GM12878 (cell line): ENCODE data around the gene KRI1. TPM values are rescaled to one million over a fixed set of nuclear protein-coding genes. Genes with fewer than 3 reads are reported as not detected.

Experiments used
- ASH2L ChIP-seq: fragments of 300-600, 200-600 bp; sonication (generic); IDR thresholded peaks from 2 replicates; pipeline ENCODE4 v1.6.1; 2017; ENCODE audit warnings: low read depth, mild to moderate bottlenecking, borderline replicate concordance
- BCL3 ChIP-seq: IDR thresholded peaks from 2 replicates; pipeline ENCODE4 v1.6.1; 2011; ENCODE audit warnings: borderline replicate concordance, low read depth, mild to moderate bottlenecking, moderate library complexity, low read length; ENCODE audit not compliant: insufficient read depth, poor library complexity, severe bottlenecking
- FOXM1 ChIP-seq: IDR thresholded peaks from 2 replicates; pipeline ENCODE4 v1.6.1; 2012; ENCODE audit warnings: low read depth, mild to moderate bottlenecking, inconsistent platforms, low read length, moderate library complexity
- GATAD2B ChIP-seq: fragments of 450-650 bp; conservative IDR thresholded peaks from 2 replicates; pipeline ENCODE4 v1.6.1; 2017; ENCODE audit warnings: low read depth, mild to moderate bottlenecking, moderate library complexity
- IKZF1 ChIP-seq: fragments of 450-650 bp; conservative IDR thresholded peaks from 2 replicates; pipeline ENCODE4 v1.6.1; 2017; ENCODE audit warnings: antibody characterized with exemption, mild to moderate bottlenecking
- MYC ChIP-seq: IDR thresholded peaks from 2 replicates; pipeline ENCODE4 v1.6.1; 2011; ENCODE audit warnings: mild to moderate bottlenecking, low read length, moderate library complexity, inconsistent platforms; ENCODE audit not compliant: insufficient read depth, insufficient replicate concordance, insufficient read length, severe bottlenecking
- NBN ChIP-seq: fragments of 450-650 bp; IDR thresholded peaks from 2 replicates; pipeline ENCODE4 v1.6.1; 2016
- RAD21 ChIP-seq: IDR thresholded peaks from 2 replicates; pipeline ENCODE4 v1.6.1; 2011; ENCODE audit warnings: mild to moderate bottlenecking, low read depth, low read length, moderate library complexity; ENCODE audit not compliant: insufficient read depth
- RBBP5 ChIP-seq: fragments of 200-600 bp; sonication (generic); conservative IDR thresholded peaks from 2 replicates; pipeline ENCODE4 v1.6.1; 2016
- SIX5 ChIP-seq: IDR thresholded peaks from 2 replicates; pipeline ENCODE4 v1.6.1; 2011; ENCODE audit warnings: mild to moderate bottlenecking, low read depth, low read length, moderate library complexity; ENCODE audit not compliant: severe bottlenecking
- SMAD1 ChIP-seq: fragments of 450-650 bp; IDR thresholded peaks from 2 replicates; pipeline ENCODE4 v1.6.1; 2018; ENCODE audit warnings: mild to moderate bottlenecking, low read depth; ENCODE audit not compliant: partially characterized antibody
- SMC3 ChIP-seq: IDR thresholded peaks from 2 replicates; pipeline ENCODE4 v1.6.1; 2011; ENCODE audit warnings: low read length, improper control_type of control experiment, borderline replicate concordance
- SPI1 ChIP-seq: IDR thresholded peaks from 2 replicates; pipeline ENCODE4 v1.6.1; 2011; ENCODE audit warnings: low read depth, mild to moderate bottlenecking, low read length, moderate library complexity, borderline replicate concordance; ENCODE audit not compliant: insufficient read depth
- SREBF1 ChIP-seq: IDR thresholded peaks from 2 replicates; pipeline ENCODE4 v1.6.1; 2012; ENCODE audit warnings: mild to moderate bottlenecking, low read length
- USF1 ChIP-seq: IDR thresholded peaks from 2 replicates; pipeline ENCODE4 v1.6.1; 2011; ENCODE audit warnings: borderline replicate concordance, low read depth, mild to moderate bottlenecking, moderate library complexity, mixed read lengths, low read length; ENCODE audit not compliant: insufficient read depth; ENCODE audit errors: extremely low read length
- ZSCAN29 ChIP-seq: fragments of 450-650 bp; IDR thresholded peaks from 2 replicates; pipeline ENCODE4 v1.6.1; 2017; ENCODE audit warnings: mild to moderate bottlenecking, moderate library complexity
- polyA plus RNA-seq, 11 experiments: library from polyadenylated mRNA; depleted of rRNA in 4 of 11; unstranded in 6 of 11; stranded (reverse) in 5 of 11; fragments of >200 nt; fragmentation: Nextera tagmentation in 4 of 11; fragmentation: Illumina TruSeq in 1 of 11; extraction: Ambion mirVana in 4 of 11; extraction: Trizol in 1 of 11; gene quantifications; 1 replicate in 1 of 11; 2 replicates in 10 of 11; pipeline versions ENCODE4 v1.2.1 to v1.2.3, GENCODE V29; 2011 to 2016; ENCODE audit warnings: inconsistent platforms in 2 of 11, missing spikeins in 2 of 11, low read depth in 1 of 11
- total RNA-seq, 4 experiments: library from RNA; depleted of rRNA in 3 of 4; stranded (reverse); fragments of >200 nt in 3 of 4; fragmentation: Illumina TruSeq in 1 of 4; extraction: Trizol in 1 of 4; gene quantifications; 2 replicates each; pipeline versions ENCODE4 v1.2.1 to v1.2.3, GENCODE V29; 2013 to 2021
- TF ChIP-seq, protein P1 (sequence below): IDR thresholded peaks from 2 replicates; pipeline ENCODE4 v1.6.1; 2012; ENCODE audit warnings: improper control_type of control experiment, low read depth, low read length; ENCODE audit not compliant: insufficient replicate concordance
- TF ChIP-seq, protein P2 (sequence below): fragments of 450-650 bp; IDR thresholded peaks from 2 replicates; pipeline ENCODE4 v1.6.1; 2017; ENCODE audit warnings: mild to moderate bottlenecking, low read depth, inconsistent platforms; ENCODE audit not compliant: poor library complexity, severe bottlenecking

Gene KRI1
- total and polyA plus RNA-seq, 10 of the 15 experiments (the other 5 are each of a cell fraction or from before 2014, with no cell fraction given), result 0.98 to 42.5 (median 24.7) TPM

DNA sequence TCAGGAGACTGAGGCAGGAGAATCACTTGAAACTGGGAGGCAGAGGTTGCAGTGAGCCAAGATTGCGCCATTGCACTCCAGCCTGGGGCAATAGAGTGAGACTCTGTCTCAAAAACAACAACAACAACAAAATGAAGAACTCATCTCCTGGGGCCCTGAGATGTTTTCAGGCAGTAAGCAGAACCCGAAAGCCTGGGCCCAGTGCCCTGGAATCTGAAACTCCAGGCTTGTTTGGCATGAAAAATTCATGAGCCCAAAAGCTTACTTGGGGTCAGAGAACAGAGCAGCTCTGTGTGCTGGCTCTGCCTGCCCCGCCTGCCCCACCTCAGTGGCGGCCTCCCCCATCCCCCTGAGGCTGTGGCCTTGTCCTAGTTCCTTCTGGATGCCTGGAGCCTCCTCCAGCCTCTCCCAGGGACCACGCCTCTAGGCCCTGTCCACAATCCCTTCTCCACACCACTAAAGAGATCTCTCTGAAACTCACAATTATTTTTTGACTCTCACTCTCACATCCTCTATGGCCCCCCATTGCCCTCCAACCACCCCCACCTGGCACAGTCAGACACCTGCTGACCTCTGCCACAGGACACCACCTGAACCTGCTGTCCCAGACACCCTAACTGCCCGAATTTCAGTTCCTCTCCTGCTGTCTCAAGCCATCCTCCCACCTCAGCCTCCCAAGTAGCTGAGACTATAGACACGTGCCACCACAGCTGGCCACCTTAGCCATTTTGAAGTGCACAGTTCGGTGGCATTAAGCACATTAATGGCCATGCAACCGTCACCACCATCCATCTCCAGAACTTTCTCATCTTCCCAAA lies 28.2 kb upstream of the KRI1 start (continued):
- TF ChIP-seq SPI1, result peak; percentile 93
- TF ChIP-seq FOXM1, result no peak
- peak; percentile 75; the same call in 1 of the 2 replicates for TF ChIP-seq GATAD2B
- TF ChIP-seq BCL3, result peak; percentile 12
- no peak for TF ChIP-seq RAD21
- peak; percentile 87; the same call in 1 of the 2 replicates for TF ChIP-seq NBN
- TF ChIP-seq ASH2L, result no peak
- TF ChIP-seq ZSCAN29, result no peak
- no peak for TF ChIP-seq SMC3
- no peak for TF ChIP-seq RBBP5
- TF ChIP-seq, protein P1, sequence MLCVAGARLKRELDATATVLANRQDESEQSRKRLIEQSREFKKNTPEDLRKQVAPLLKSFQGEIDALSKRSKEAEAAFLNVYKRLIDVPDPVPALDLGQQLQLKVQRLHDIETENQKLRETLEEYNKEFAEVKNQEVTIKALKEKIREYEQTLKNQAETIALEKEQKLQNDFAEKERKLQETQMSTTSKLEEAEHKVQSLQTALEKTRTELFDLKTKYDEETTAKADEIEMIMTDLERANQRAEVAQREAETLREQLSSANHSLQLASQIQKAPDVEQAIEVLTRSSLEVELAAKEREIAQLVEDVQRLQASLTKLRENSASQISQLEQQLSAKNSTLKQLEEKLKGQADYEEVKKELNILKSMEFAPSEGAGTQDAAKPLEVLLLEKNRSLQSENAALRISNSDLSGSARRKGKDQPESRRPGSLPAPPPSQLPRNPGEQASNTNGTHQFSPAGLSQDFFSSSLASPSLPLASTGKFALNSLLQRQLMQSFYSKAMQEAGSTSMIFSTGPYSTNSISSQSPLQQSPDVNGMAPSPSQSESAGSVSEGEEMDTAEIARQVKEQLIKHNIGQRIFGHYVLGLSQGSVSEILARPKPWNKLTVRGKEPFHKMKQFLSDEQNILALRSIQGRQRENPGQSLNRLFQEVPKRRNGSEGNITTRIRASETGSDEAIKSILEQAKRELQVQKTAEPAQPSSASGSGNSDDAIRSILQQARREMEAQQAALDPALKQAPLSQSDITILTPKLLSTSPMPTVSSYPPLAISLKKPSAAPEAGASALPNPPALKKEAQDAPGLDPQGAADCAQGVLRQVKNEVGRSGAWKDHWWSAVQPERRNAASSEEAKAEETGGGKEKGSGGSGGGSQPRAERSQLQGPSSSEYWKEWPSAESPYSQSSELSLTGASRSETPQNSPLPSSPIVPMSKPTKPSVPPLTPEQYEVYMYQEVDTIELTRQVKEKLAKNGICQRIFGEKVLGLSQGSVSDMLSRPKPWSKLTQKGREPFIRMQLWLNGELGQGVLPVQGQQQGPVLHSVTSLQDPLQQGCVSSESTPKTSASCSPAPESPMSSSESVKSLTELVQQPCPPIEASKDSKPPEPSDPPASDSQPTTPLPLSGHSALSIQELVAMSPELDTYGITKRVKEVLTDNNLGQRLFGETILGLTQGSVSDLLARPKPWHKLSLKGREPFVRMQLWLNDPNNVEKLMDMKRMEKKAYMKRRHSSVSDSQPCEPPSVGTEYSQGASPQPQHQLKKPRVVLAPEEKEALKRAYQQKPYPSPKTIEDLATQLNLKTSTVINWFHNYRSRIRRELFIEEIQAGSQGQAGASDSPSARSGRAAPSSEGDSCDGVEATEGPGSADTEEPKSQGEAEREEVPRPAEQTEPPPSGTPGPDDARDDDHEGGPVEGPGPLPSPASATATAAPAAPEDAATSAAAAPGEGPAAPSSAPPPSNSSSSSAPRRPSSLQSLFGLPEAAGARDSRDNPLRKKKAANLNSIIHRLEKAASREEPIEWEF, result no peak
- TF ChIP-seq SMAD1, result no peak
- TF ChIP-seq SREBF1, result no peak
- TF ChIP-seq SIX5, result no peak
- TF ChIP-seq MYC, result no peak
- no peak for TF ChIP-seq USF1
- TF ChIP-seq IKZF1, result peak; percentile 84
- TF ChIP-seq, protein P2, sequence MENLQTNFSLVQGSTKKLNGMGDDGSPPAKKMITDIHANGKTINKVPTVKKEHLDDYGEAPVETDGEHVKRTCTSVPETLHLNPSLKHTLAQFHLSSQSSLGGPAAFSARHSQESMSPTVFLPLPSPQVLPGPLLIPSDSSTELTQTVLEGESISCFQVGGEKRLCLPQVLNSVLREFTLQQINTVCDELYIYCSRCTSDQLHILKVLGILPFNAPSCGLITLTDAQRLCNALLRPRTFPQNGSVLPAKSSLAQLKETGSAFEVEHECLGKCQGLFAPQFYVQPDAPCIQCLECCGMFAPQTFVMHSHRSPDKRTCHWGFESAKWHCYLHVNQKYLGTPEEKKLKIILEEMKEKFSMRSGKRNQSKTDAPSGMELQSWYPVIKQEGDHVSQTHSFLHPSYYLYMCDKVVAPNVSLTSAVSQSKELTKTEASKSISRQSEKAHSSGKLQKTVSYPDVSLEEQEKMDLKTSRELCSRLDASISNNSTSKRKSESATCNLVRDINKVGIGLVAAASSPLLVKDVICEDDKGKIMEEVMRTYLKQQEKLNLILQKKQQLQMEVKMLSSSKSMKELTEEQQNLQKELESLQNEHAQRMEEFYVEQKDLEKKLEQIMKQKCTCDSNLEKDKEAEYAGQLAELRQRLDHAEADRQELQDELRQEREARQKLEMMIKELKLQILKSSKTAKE, result peak; percentile 88
